DOHH2 (cell line): Measurements from ENCODE around the gene DAPK2.

Experiments
- H3F3A ChIP-seq: fragments of 200-600 bp; sonication (generic), shearing (Covaris generic); 2 replicates; pipeline ENCODE4 v1.6.0; 2016; ENCODE audit warnings: antibody characterized with exemption, mild to moderate bottlenecking; ENCODE audit not compliant: control insufficient read depth, insufficient read depth
- H3K27ac ChIP-seq: fragments of 200-600 bp; sonication (generic); 2 replicates; pipeline ENCODE4 v1.5.1; 2014; ENCODE audit warnings: low read depth, mild to moderate bottlenecking, low read length, moderate library complexity
- H3K27me3 ChIP-seq: fragments of 200-600 bp; sonication (generic); 2 replicates; pipeline ENCODE4 v1.6.1; 2014; ENCODE audit warnings: mild to moderate bottlenecking, low read length, mixed read lengths; ENCODE audit not compliant: control insufficient read depth
- H3K36me3 ChIP-seq: fragments of 200-600 bp; sonication (generic); 2 replicates; pipeline ENCODE4 v1.6.1; 2014; ENCODE audit warnings: mild to moderate bottlenecking, low read length, moderate library complexity, mixed read lengths; ENCODE audit not compliant: control insufficient read depth
- H3K4me1 ChIP-seq: fragments of 200-600 bp; sonication (generic); 2 replicates; pipeline ENCODE4 v1.6.1; 2014; ENCODE audit warnings: mild to moderate bottlenecking, low read length, mixed read lengths; ENCODE audit not compliant: control insufficient read depth
- H3K4me2 ChIP-seq: fragments of 200-600 bp; sonication (generic); 2 replicates; pipeline ENCODE4 v1.6.0; 2014; ENCODE audit warnings: mild to moderate bottlenecking, low read length, moderate library complexity
- H3K4me3 ChIP-seq: fragments of 200-600 bp; sonication (generic); 2 replicates; pipeline ENCODE4 v1.5.1; 2014; ENCODE audit warnings: mild to moderate bottlenecking, low read length, mixed read lengths
- H3K79me2 ChIP-seq: fragments of 200-600 bp; sonication (generic); 2 replicates; pipeline ENCODE4 v1.6.1; 2014; ENCODE audit warnings: mild to moderate bottlenecking, low read length, mixed read lengths; ENCODE audit not compliant: control insufficient read depth
- H3K9me2 ChIP-seq: fragments of 200-600 bp; sonication (generic); replicated peaks from 2 replicates; pipeline ENCODE4 v1.6.1; 2014; ENCODE audit warnings: mild to moderate bottlenecking, low read length, mixed read lengths; ENCODE audit not compliant: control insufficient read depth
- H3K9me3 ChIP-seq: fragments of 200-600 bp; sonication (generic); 2 replicates; pipeline ENCODE4 v1.6.1; 2014; ENCODE audit warnings: antibody characterized with exemption, low read length, mixed read lengths; ENCODE audit not compliant: control insufficient read depth, insufficient read depth
- H4K20me1 ChIP-seq: fragments of 200-600 bp; sonication (generic); 2 replicates; pipeline ENCODE4 v1.6.0; 2014; ENCODE audit warnings: low read depth, mild to moderate bottlenecking, antibody characterized with exemption, low read length, moderate library complexity; ENCODE audit not compliant: control insufficient read depth, insufficient read depth
- EZH2phosphoT487 ChIP-seq: fragments of 200-600 bp; sonication (generic); IDR thresholded peaks from 2 replicates; pipeline ENCODE4 v1.6.1; 2017; ENCODE audit warnings: borderline replicate concordance, mild to moderate bottlenecking, antibody characterized with exemption, low read length, moderate library complexity, mixed read lengths
- TF ChIP-seq, protein P1 (sequence below): fragments of 200-600 bp; sonication (generic); IDR thresholded peaks from one replicate; pipeline ENCODE4 v1.5.1; 2014; ENCODE audit warnings: antibody characterized with exemption, mild to moderate bottlenecking, low read depth, low read length; ENCODE audit not compliant: poor library complexity, severe bottlenecking

The DAPK2 gene

GRCh38 chr15:64004587-64004986 is 41.7 kb downstream of the DAPK2 start:
- Histone ChIP-seq H3K79me2 (no peaks in the 10 kb centered on the region), H3K9me3 (no peaks in the 10 kb centered on the region), H3K4me2 (no peak overlapping the region), H3K4me1 (peaks cover 12% of the 10 kb centered on the region), H3K27ac (no peak overlapping the region), H3F3A (0 out of 2 replicates have a peak, but pooled peaks cover 4% of the 10 kb centered on the region), H3K9me2 (no peaks in the 10 kb centered on the region), H4K20me1 (no peaks in the 10 kb centered on the region), H3K27me3 (no peaks in the 10 kb centered on the region), H3K36me3 (no peaks in the 10 kb centered on the region), H3K4me3 (no peak overlapping the region)
- TF ChIP-seq EZH2phosphoT487: no peak
- TF ChIP-seq, protein P1, sequence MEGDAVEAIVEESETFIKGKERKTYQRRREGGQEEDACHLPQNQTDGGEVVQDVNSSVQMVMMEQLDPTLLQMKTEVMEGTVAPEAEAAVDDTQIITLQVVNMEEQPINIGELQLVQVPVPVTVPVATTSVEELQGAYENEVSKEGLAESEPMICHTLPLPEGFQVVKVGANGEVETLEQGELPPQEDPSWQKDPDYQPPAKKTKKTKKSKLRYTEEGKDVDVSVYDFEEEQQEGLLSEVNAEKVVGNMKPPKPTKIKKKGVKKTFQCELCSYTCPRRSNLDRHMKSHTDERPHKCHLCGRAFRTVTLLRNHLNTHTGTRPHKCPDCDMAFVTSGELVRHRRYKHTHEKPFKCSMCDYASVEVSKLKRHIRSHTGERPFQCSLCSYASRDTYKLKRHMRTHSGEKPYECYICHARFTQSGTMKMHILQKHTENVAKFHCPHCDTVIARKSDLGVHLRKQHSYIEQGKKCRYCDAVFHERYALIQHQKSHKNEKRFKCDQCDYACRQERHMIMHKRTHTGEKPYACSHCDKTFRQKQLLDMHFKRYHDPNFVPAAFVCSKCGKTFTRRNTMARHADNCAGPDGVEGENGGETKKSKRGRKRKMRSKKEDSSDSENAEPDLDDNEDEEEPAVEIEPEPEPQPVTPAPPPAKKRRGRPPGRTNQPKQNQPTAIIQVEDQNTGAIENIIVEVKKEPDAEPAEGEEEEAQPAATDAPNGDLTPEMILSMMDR: no peak

DNA sequence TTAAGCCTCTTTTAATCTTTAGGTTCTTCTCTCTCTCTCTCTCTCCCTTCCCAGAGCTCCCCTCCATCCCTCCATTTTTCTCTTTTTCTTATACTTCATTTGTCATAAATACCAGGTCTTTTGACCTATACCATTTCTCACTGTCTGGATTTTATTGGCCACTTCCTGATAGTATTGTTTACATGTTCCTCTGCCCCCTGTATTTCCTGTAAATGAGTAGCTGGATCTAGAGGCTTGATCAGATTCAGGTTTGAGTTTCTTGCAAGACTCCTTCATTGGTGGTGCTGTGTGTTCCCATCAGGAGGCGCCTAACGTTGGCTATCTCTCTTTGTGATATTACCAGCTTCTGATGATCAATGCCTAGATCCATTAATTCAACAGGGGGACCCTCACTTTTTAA is 42.2 kb downstream of the DAPK2 start:
- no peak overlapping the region for H3K27ac ChIP-seq
- H3F3A ChIP-seq: 0 out of 2 replicates have a peak, but pooled peaks cover 4% of the 10 kb centered on the region
- no peaks in the 10 kb centered on the region for H3K27me3 ChIP-seq
- no peaks in the 10 kb centered on the region for H3K9me2 ChIP-seq
- no peaks in the 10 kb centered on the region for H3K9me3 ChIP-seq
- H3K4me2 ChIP-seq: no peak overlapping the region
- no peaks in the 10 kb centered on the region for H3K79me2 ChIP-seq
- peaks cover 6% of the 10 kb centered on the region for H3K4me1 ChIP-seq
- no peak overlapping the region for H3K4me3 ChIP-seq
- TF ChIP-seq, protein P1: no peak
- no peak for TF ChIP-seq EZH2phosphoT487
- H3K36me3 ChIP-seq: no peaks in the 10 kb centered on the region
- no peaks in the 10 kb centered on the region for H4K20me1 ChIP-seq

- H3K27me3 ChIP-seq: no peaks in the 10 kb centered on the region; the same call in 1 of the 2 replicates
- no peak for TF ChIP-seq EZH2phosphoT487
- TF ChIP-seq, protein P1: no peak
- no peaks in the 10 kb centered on the region for H3K36me3 ChIP-seq
- H3K79me2 ChIP-seq: no peaks in the 10 kb centered on the region
- no peaks in the 10 kb centered on the region for H3K9me3 ChIP-seq
- no peak overlapping the region for H3K4me2 ChIP-seq
- no peaks in the 10 kb centered on the region for H3K4me1 ChIP-seq
- H3K9me2 ChIP-seq: no peaks in the 10 kb centered on the region
- H4K20me1 ChIP-seq: no peaks in the 10 kb centered on the region
- no peak overlapping the region for H3K27ac ChIP-seq
- no peak overlapping the region for H3K4me3 ChIP-seq
- no peaks in the 10 kb centered on the region for H3F3A ChIP-seq
These were observed 43.1 kb downstream of the DAPK2 start for GRCh38 chr15:64003182-64003581.
